SK-N-MC (cell line): ENCODE results near the gene FBXW9.

Source experiments
- EZH2 ChIP-seq: fragments of 200-600 bp; sonication (generic); IDR thresholded peaks from one replicate; pipeline ENCODE4 v1.6.1; 2017; ENCODE audit warnings: antibody characterized with exemption
- FOXP2 ChIP-seq: optimal IDR thresholded peaks from 2 replicates; pipeline ENCODE3; 2011; ENCODE audit warnings: mild to moderate bottlenecking, moderate library complexity; ENCODE audit not compliant: insufficient read depth; ENCODE audit errors: extremely low read length, control extremely low read depth
- POLR2AphosphoS5 ChIP-seq: IDR thresholded peaks from 2 replicates; pipeline ENCODE4 v1.6.1; 2012; ENCODE audit warnings: mild to moderate bottlenecking, low read depth, low read length, borderline replicate concordance

- no peak for TF ChIP-seq EZH2
- TF ChIP-seq POLR2AphosphoS5 = peak; percentile 81
- no peak for TF ChIP-seq FOXP2
These were observed 15.1 kb downstream of the FBXW9 start, which contains the start of gene DHPS for GRCh38 chr19:12681074-12681987.
